Measurements from ENCODE around the gene NR0B1. TPM values are rescaled to one million over a fixed set of nuclear protein-coding genes. Genes with fewer than 3 reads are reported as not detected.

NR0B1 gene
- total and polyA plus RNA-seq, 3 experiments from 2014 or later: not detected

DNA sequence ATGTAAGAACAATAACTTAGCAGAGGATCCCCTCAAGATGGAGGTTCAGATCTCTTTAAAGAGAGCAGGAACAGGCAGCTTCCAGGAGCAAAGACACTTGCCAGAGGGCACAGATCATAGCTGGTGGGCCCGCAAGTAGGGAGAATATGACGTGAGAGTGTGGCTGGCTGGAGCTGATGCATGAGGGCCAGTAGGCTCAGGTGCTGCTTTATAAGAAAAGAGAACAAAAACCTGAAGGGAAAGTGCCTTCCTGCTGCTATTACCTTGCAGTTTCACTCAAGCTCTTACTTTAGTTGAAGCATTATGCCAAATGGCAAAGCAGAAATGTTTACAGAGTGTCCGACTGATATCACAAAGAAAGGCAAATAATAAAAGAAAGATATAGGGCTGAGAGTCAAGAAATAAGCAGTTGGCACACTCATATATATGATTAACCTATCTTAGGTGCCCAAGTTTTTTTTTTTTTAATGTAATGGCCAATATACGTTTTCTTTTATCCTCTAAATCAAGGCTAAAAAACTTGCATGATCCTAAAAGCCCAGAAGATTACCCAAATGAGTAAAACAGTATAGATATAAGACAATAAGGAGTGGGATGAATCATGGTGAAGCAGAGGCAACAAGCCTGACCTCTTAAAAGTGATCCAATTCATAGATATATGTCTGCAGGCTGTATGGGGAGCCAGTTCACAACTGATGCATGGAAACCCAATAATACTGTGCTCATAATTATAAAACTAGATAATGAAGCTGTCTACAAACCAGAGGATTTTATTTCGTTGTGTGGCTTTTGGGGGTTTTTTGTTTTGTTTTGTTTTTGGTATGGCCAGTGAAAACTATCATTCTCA lies 12.6 kb downstream of the NR0B1 start:
- no peak for DNase-seq
- Mint-ChIP-seq H3K4me3 (no peak overlapping the region), H3K9me3 (peaks cover 0 to 4% (median 3%) of the 10 kb centered on the region in 5 donors), H3K27ac (no peak overlapping the region), H3K4me1 (no peaks in the 10 kb centered on the region), H3K36me3 (no peaks in the 10 kb centered on the region), H3K27me3 (no peaks in the 10 kb centered on the region)
- H3K36me3 ChIP-seq (ENCODE audit: insufficient read depth, low read length): no peaks in the 10 kb centered on the region
- H3K27me3 ChIP-seq (ENCODE audit: insufficient read depth, low read length, poor library complexity, severe bottlenecking): no peaks in the 10 kb centered on the region
- no peaks in the 10 kb centered on the region for H3K4me1 ChIP-seq (ENCODE audit: insufficient read depth, low read length)
- H3K9me3 ChIP-seq (ENCODE audit: low read length): no peaks in the 10 kb centered on the region
- CTCF ChIA-PET: no interaction called here
- no peak overlapping the region for H3K4me3 ChIP-seq (ENCODE audit: low read length)
- no peak overlapping the region for H3K27ac ChIP-seq (ENCODE audit: low read depth, low read length)
- POLR2A ChIA-PET: no interaction called here

- Mint-ChIP-seq H3K9me3 (no peaks in the 10 kb centered on the region), H3K36me3 (no peaks in the 10 kb centered on the region), H3K27me3 (peaks cover 0 to 5% of the 10 kb centered on the region in 2 donors), H3K27ac (no peak overlapping the region), H3K4me1 (no peaks in the 10 kb centered on the region), H3K4me3 (no peak overlapping the region)
- H3K36me3 ChIP-seq (ENCODE audit: insufficient read depth, low read length): no peaks in the 10 kb centered on the region
- H3K27ac ChIP-seq (ENCODE audit: low read depth, low read length): peak overlapping the region; percentile 31
- no peak for DNase-seq
- no peaks in the 10 kb centered on the region for H3K9me3 ChIP-seq (ENCODE audit: low read length)
- CTCF ChIA-PET: no interaction called here
- POLR2A ChIA-PET: no interaction called here
- H3K27me3 ChIP-seq (ENCODE audit: insufficient read depth, low read length, poor library complexity, severe bottlenecking): no peaks in the 10 kb centered on the region
- no peaks in the 10 kb centered on the region for H3K4me1 ChIP-seq (ENCODE audit: insufficient read depth, low read length)
- no peak overlapping the region for H3K4me3 ChIP-seq (ENCODE audit: low read length)
These were observed 25.6 kb downstream of the NR0B1 start for GRCh38 chrX:30283456-30284200.

DNA sequence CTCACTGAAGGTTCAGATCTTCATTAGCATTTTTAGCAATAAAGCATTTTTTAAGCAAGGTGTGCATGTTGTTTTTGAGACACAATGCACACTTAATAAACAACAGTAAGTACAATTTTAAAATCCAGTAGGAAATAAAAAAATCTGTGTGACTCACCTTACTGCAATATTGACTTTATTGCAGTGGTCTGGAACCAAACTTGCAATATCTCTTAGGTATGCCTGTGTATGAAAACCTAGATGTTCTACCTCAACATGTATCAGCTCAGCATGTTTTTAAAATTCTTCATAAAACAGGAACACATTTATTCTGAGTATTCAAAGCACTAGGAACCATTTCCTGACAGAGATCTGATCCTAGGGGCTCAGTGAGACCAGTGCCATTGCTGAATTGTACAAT lies 26.7 kb downstream of the NR0B1 start:
- no peaks in the 10 kb centered on the region for H3K4me1 ChIP-seq (ENCODE audit: insufficient read depth, low read length)
- DNase-seq: no peak
- H3K27me3 ChIP-seq (ENCODE audit: insufficient read depth, low read length, poor library complexity, severe bottlenecking): no peaks in the 10 kb centered on the region
- no peaks in the 10 kb centered on the region for H3K36me3 Mint-ChIP-seq
- POLR2A ChIA-PET: no interaction called here
- H3K27ac ChIP-seq (ENCODE audit: low read depth, low read length): no peak overlapping the region
- peaks cover 0 to 5% of the 10 kb centered on the region in 2 donors for H3K27me3 Mint-ChIP-seq
- H3K27ac Mint-ChIP-seq: no peak overlapping the region
- CTCF ChIA-PET: no interaction called here
- no peaks in the 10 kb centered on the region for H3K4me1 Mint-ChIP-seq
- H3K9me3 ChIP-seq (ENCODE audit: low read length): no peaks in the 10 kb centered on the region
- no peaks in the 10 kb centered on the region for H3K36me3 ChIP-seq (ENCODE audit: insufficient read depth, low read length)
- no peaks in the 10 kb centered on the region for H3K9me3 Mint-ChIP-seq
- no peak overlapping the region for H3K4me3 ChIP-seq (ENCODE audit: low read length)
- no peak overlapping the region for H3K4me3 Mint-ChIP-seq

GRCh38 chrX:30280428-30280827 lies 28.8 kb downstream of the NR0B1 start:
- ChIA-PET POLR2A (no interaction called here), CTCF (no interaction called here)
- H3K4me1 ChIP-seq (ENCODE audit: insufficient read depth, low read length): no peaks in the 10 kb centered on the region
- no peak overlapping the region for H3K4me3 ChIP-seq (ENCODE audit: low read length)
- Mint-ChIP-seq H3K9me3 (no peaks in the 10 kb centered on the region), H3K27ac (no peak overlapping the region), H3K36me3 (no peaks in the 10 kb centered on the region), H3K4me3 (no peak overlapping the region), H3K27me3 (peaks cover 0 to 5% of the 10 kb centered on the region in 2 donors), H3K4me1 (no peaks in the 10 kb centered on the region)
- no peak for DNase-seq
- no peaks in the 10 kb centered on the region for H3K27me3 ChIP-seq (ENCODE audit: insufficient read depth, low read length, poor library complexity, severe bottlenecking)
- no peak overlapping the region for H3K27ac ChIP-seq (ENCODE audit: low read depth, low read length)
- H3K9me3 ChIP-seq (ENCODE audit: low read length): no peaks in the 10 kb centered on the region
- no peaks in the 10 kb centered on the region for H3K36me3 ChIP-seq (ENCODE audit: insufficient read depth, low read length)

DNA sequence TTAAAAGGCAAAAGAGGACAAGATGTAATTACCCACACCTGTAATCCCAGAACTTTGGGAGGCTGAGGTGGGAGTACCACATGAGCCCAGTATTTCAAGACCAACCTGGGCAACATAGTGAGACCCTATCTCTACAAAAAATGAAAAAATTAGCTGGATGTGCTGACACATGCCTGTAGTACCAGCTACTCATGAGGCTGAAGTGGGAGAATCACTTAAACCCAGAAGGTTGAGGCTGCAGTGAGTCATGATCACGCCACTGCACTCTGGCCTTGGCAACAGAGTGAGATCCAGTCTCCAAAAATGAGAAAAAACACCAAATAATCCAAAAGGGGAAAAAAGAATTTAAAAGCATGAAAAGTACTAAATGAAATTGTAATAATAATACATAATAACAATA lies 30.8 kb downstream of the NR0B1 start:
- H3K27me3 Mint-ChIP-seq: peaks cover 0 to 2% of the 10 kb centered on the region in 2 donors
- Histone ChIP-seq H3K36me3 (ENCODE audit: insufficient read depth, low read length) (no peaks in the 10 kb centered on the region), H3K4me1 (ENCODE audit: insufficient read depth, low read length) (no peaks in the 10 kb centered on the region), H3K9me3 (ENCODE audit: low read length) (no peaks in the 10 kb centered on the region), H3K27me3 (ENCODE audit: insufficient read depth, low read length, poor library complexity, severe bottlenecking) (no peaks in the 10 kb centered on the region), H3K4me3 (ENCODE audit: low read length) (no peak overlapping the region), H3K27ac (ENCODE audit: low read depth, low read length) (no peak overlapping the region)
- no peak overlapping the region for H3K4me3 Mint-ChIP-seq
- no peaks in the 10 kb centered on the region for H3K36me3 Mint-ChIP-seq
- CTCF ChIA-PET: no interaction called here
- H3K9me3 Mint-ChIP-seq: no peaks in the 10 kb centered on the region
- DNase-seq: no peak
- no peaks in the 10 kb centered on the region for H3K4me1 Mint-ChIP-seq
- no peak overlapping the region for H3K27ac Mint-ChIP-seq
- POLR2A ChIA-PET: no interaction called here

DNA sequence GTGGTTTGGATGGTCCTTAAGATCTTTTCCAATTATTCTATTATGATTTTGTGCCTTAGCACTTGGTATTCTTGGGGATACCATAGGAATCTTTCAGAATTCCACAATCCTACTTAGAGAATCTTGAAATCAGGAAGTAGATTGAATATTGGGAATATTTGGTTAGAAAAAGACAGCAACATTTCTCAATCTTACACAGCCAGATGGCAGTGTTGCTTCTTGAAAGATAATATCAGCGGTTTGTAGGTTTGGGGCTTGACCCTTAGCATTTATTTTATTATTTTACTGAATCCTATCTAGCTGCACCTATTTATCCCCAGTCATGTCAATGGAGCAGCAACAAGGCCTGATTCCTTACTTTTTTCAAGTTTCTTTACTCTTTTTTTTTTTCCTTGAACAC lies 33.7 kb downstream of the NR0B1 start:
- Histone ChIP-seq H3K27me3 (ENCODE audit: insufficient read depth, low read length, poor library complexity, severe bottlenecking) (no peaks in the 10 kb centered on the region), H3K36me3 (ENCODE audit: insufficient read depth, low read length) (no peaks in the 10 kb centered on the region), H3K4me3 (ENCODE audit: low read length) (no peak overlapping the region), H3K9me3 (ENCODE audit: low read length) (no peaks in the 10 kb centered on the region), H3K27ac (ENCODE audit: low read depth, low read length) (no peak overlapping the region), H3K4me1 (ENCODE audit: insufficient read depth, low read length) (no peaks in the 10 kb centered on the region)
- CTCF ChIA-PET: no interaction called here
- H3K36me3 Mint-ChIP-seq: no peaks in the 10 kb centered on the region
- POLR2A ChIA-PET: no interaction called here
- no peak for DNase-seq
- no peak overlapping the region for H3K27ac Mint-ChIP-seq
- H3K4me1 Mint-ChIP-seq: no peaks in the 10 kb centered on the region
- H3K9me3 Mint-ChIP-seq: peaks cover 0 to 2% (median 0%) of the 10 kb centered on the region in 5 donors
- H3K4me3 Mint-ChIP-seq: no peak overlapping the region
- H3K27me3 Mint-ChIP-seq: no peaks in the 10 kb centered on the region

DNA sequence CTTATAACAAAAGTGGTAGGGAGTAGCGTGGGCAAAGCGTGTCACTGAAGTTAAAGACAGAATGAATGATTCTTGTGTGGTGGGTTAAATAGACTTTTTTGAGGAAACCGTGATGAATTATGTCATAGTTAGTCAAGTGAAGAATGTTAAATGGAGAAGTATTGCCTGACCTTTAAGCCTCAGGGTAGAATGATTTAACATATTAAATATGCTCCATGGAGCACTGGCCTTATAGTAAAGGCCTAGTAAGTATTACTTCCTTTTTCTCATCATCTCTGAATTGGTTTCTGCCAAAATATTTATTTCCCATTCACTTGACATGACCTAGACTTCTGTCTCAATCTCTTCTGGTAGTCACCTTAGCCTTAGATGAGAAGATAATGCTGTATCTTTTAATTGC lies 38.6 kb downstream of the NR0B1 start:
- no peaks in the 10 kb centered on the region for H3K4me1 Mint-ChIP-seq
- peaks cover 0 to 2% (median 0%) of the 10 kb centered on the region in 5 donors for H3K9me3 Mint-ChIP-seq
- no peak overlapping the region for H3K27ac Mint-ChIP-seq
- ChIA-PET POLR2A (no interaction called here), CTCF (no interaction called here)
- Histone ChIP-seq H3K4me1 (ENCODE audit: insufficient read depth, low read length) (no peaks in the 10 kb centered on the region), H3K27ac (ENCODE audit: low read depth, low read length) (no peak overlapping the region), H3K27me3 (ENCODE audit: insufficient read depth, low read length, poor library complexity, severe bottlenecking) (no peaks in the 10 kb centered on the region), H3K9me3 (ENCODE audit: low read length) (no peaks in the 10 kb centered on the region), H3K36me3 (ENCODE audit: insufficient read depth, low read length) (no peaks in the 10 kb centered on the region), H3K4me3 (ENCODE audit: low read length) (no peak overlapping the region)
- H3K27me3 Mint-ChIP-seq: no peaks in the 10 kb centered on the region
- no peak overlapping the region for H3K4me3 Mint-ChIP-seq
- no peak for DNase-seq
- no peaks in the 10 kb centered on the region for H3K36me3 Mint-ChIP-seq

DNA sequence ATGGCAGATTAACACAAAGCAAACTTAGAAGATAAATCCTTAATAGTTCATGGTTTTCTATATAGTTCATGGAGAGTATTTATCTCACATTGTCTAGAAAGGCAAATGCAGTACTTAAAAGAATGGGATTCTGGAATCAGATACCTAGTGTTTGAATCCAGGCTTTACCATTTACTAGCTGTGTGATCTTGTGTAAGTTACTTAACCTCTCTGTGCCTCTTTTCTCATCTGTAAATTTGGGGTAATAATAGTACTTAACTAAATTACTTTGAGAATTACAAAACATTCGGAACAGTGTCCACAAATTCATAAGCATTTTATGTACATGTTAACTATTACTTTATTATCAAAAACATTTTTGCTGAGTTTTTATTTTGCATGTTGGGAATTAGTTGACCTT lies 46.4 kb downstream of the NR0B1 start:
- Mint-ChIP-seq H3K4me1 (no peaks in the 10 kb centered on the region), H3K4me3 (no peak overlapping the region), H3K36me3 (no peaks in the 10 kb centered on the region), H3K9me3 (peaks cover 0 to 4% (median 0%) of the 10 kb centered on the region in 5 donors), H3K27me3 (peaks cover 0 to 4% of the 10 kb centered on the region in 2 donors), H3K27ac (no peak overlapping the region)
- Histone ChIP-seq H3K4me3 (ENCODE audit: low read length) (no peak overlapping the region), H3K27ac (ENCODE audit: low read depth, low read length) (no peak overlapping the region), H3K27me3 (ENCODE audit: insufficient read depth, low read length, poor library complexity, severe bottlenecking) (no peaks in the 10 kb centered on the region), H3K36me3 (ENCODE audit: insufficient read depth, low read length) (no peaks in the 10 kb centered on the region), H3K9me3 (ENCODE audit: low read length) (no peaks in the 10 kb centered on the region), H3K4me1 (ENCODE audit: insufficient read depth, low read length) (no peaks in the 10 kb centered on the region)
- POLR2A ChIA-PET: no interaction called here
- DNase-seq: no peak
- CTCF ChIA-PET: no interaction called here
